SK-N-MC (cell line): ENCODE measurements around the gene IL1A.

Source experiments
- DNase-seq: peaks from one replicate; pipeline ENCODE4 v3.0.0-alpha.2; 2011; ENCODE audit warnings: low read depth, low spot score
- H3K27ac ChIP-seq: fragments of 200-600 bp; sonication (generic); 2 replicates; pipeline ENCODE4 v1.5.1; 2016; ENCODE audit warnings: mixed run types
- H3K36me3 ChIP-seq: fragments of 200-600 bp; sonication (generic); 2 replicates; pipeline ENCODE4 v1.6.1; 2017; ENCODE audit warnings: antibody characterized with exemption, low read length, mixed read lengths; ENCODE audit not compliant: insufficient read depth
- H3K4me3 ChIP-seq: fragments of 200-600 bp; sonication (generic); 2 replicates; pipeline ENCODE4 v1.5.1; 2016
- H3K9ac ChIP-seq: fragments of 200-600 bp; sonication (generic); 2 replicates; pipeline ENCODE4 v1.8.0; 2017; ENCODE audit warnings: mixed run types, mixed read lengths; ENCODE audit not compliant: insufficient read length
- H3K9me3 ChIP-seq: fragments of 200-600 bp; sonication (generic); 2 replicates; pipeline ENCODE4 v1.6.1; 2017; ENCODE audit warnings: low read depth, mild to moderate bottlenecking, antibody characterized with exemption, low read length, moderate library complexity, mixed read lengths
- EZH2 ChIP-seq: fragments of 200-600 bp; sonication (generic); IDR thresholded peaks from one replicate; pipeline ENCODE4 v1.6.1; 2017; ENCODE audit warnings: antibody characterized with exemption
- FOXP2 ChIP-seq: optimal IDR thresholded peaks from 2 replicates; pipeline ENCODE3; 2011; ENCODE audit warnings: mild to moderate bottlenecking, moderate library complexity; ENCODE audit not compliant: insufficient read depth; ENCODE audit errors: extremely low read length, control extremely low read depth
- POLR2AphosphoS5 ChIP-seq: IDR thresholded peaks from 2 replicates; pipeline ENCODE4 v1.6.1; 2012; ENCODE audit warnings: mild to moderate bottlenecking, low read depth, low read length, borderline replicate concordance

The IL1A gene

DNA sequence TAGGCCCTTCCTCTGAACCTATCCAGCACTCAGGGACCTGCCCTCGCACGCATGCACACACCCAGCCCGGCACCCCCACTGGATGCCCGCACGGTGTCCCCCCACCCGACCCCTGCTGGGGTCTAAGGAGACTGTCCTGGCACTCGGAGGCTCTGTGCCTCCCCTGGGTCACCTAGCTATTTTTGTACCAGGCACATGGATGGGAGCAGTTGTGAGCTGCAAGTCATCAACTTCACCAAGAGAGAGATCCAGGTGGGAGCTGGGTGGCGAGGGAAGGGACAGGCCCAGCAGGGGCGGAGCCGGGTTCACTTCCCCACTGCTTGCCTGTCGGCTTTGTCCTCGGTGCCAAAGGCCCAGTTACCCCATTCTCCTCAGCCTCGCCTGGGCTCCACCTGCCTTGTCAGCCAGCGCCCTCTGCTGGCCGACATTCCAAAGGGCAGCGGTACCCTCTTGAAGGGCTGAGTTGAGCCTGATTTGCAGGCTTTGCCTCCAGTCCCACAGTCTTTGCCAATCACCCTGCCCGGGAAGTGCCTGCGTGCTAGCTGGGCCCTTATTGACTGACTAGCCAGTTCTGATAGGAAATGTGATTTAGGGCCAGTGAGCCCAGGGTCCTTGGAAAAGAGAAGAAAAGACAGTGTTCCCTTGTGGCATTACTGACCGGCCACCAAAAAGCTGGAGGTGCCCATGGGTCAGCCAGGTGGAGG, 57.7 kb downstream of the IL1A start:
- Histone ChIP-seq H3K9ac (no peak overlapping the region), H3K36me3 (no peaks in the 10 kb centered on the region), H3K4me3 (no peak overlapping the region), H3K27ac (no peak overlapping the region), H3K9me3 (no peaks in the 10 kb centered on the region)
- peak; percentile 35 for DNase-seq
- TF ChIP-seq POLR2AphosphoS5: no peak
- TF ChIP-seq EZH2: no peak
- TF ChIP-seq FOXP2: no peak

DNA sequence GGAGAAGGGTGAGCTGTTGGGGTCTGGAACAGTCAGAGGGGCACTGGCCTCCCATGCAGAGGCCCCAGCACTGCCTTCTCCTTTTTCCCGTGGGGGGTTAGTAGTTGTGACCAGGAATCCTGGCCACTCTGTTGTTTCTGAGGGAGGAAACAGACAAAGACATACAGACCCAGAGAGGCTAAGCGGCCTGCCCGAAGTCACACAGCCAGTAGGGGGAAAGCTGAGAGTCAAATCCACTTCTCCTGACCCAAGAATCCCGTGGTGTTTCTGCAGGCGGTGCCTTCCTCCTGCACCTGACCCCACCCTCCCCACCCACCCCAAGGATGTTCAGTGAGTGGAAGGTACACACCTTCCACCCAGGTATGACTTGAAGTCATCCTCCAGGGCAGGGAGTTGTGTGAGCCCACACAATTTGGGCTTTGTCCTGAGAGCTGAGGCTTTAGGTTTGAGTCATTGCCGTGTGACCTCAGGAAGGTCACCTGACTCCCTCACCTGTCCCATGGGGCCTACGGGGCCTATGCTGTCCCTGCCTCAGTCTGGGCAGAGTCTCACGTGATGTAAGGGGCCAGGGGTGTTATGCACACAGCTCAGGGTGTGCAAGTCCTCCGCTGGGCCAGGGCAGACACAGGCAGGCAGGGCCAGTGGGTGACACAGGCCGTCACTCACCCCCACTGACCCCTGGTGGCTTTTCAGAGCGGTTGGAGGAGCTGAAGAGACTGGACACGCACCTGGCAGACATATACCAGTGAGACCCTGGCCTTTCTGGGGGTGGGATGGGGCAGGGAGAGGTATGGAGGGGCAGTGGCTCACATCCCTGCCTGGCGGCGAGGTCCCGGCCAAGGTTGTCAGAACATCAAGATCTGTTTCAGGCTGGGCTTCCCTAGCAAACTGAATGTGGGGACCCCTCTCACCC, 58.5 kb downstream of the IL1A start:
- no peak overlapping the region for H3K27ac ChIP-seq
- H3K4me3 ChIP-seq: no peak overlapping the region
- H3K9me3 ChIP-seq: no peaks in the 10 kb centered on the region
- TF ChIP-seq POLR2AphosphoS5: no peak
- TF ChIP-seq FOXP2: no peak
- no peak for TF ChIP-seq EZH2
- no peak for DNase-seq
- no peaks in the 10 kb centered on the region for H3K36me3 ChIP-seq
- H3K9ac ChIP-seq: no peak overlapping the region

DNA sequence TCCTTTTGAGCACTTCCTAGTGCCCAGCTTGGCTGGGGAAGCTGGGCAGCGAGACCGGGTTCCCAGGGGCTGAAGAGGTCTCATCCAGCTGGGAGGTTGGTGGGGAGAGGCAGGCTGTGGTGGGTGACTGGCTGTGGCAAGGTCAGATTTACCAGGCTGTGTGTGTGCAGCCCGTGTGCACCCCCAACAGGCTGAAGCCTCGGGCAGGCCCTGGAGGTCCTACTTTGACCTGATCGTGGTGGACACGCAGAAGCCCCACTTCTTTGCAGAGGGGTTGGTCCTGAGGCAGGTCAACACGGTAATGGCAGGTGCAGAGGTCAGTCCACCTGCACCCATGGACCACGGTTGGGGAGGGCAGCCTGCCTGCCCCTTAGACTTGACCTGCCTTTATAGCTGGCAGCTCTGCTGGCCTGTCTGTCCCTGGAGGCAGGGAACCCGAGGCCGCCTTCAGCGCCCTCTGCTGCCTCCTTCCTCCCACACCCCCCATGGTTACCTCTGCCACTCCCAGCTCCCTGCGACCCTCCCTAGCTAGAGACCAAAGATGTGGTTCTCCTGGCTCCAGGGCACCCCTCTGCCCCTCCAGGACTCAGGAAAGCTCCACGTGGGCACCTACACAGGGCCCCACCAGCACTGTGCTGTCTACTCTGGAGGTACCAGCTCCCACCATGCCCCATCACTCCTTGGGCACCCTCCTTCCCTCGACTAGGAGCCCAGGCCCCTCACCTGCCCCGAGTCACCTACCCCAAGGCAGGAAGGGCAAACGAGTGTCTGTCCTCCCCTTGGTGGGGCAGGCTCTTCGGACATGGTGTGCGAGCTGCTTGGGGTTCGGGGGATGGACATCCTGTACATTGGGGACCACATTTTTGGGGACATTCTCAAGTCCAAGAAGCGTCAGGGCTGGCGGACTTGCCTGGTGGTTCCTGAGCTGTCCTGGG, 59.4 kb downstream of the IL1A start:
- Histone ChIP-seq H3K9me3 (no peaks in the 10 kb centered on the region), H3K36me3 (no peaks in the 10 kb centered on the region), H3K27ac (no peak overlapping the region), H3K9ac (no peak overlapping the region), H3K4me3 (no peak overlapping the region)
- no peak for TF ChIP-seq FOXP2
- TF ChIP-seq EZH2: no peak
- no peak for TF ChIP-seq POLR2AphosphoS5
- no peak for DNase-seq

DNA sequence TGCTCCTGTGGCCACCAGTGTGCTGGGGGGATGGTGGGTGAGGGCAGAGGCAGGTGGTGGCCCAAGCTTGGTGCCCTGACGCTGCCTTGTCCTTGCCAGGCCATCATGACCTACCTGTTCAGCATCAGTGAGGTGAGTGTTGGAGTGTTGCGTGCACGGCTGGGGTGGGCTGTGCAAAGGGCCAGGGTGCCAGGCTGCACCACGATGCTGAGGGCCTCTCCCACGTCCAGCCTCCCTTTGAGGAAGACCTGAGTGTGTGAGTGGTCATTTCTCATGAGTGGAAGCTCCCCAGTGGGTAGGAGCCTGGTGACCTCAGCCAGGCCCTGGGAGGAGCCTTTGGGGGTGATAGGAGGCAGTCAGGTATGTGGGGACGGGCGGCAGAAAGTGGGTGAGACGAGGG, 60.3 kb downstream of the IL1A start:
- H3K9ac ChIP-seq: no peak overlapping the region
- H3K36me3 ChIP-seq: no peaks in the 10 kb centered on the region
- no peaks in the 10 kb centered on the region for H3K9me3 ChIP-seq
- H3K27ac ChIP-seq: no peak overlapping the region
- TF ChIP-seq FOXP2 (no peak), POLR2AphosphoS5 (no peak), EZH2 (no peak)
- DNase-seq: no peak
- no peak overlapping the region for H3K4me3 ChIP-seq
